MCF 10A (cell line): ENCODE measurements around the gene ZDHHC8. TPM values are rescaled to one million over a fixed set of nuclear protein-coding genes. Genes with fewer than 3 reads are reported as not detected.

Experiments used
- BruUV-seq: library from RNA; stranded (reverse); fragments of 400-500 nt; replicated peaks from 2 replicates; lab custom pipeline; 2021; lab: Mats Ljungman, UMichigan
- CTCF ChIA-PET: fragments of 300-600 bp; sonication (Branson Sonifier 250); formaldehyde crosslinking; extraction: SDS; loops from one replicate; lab custom pipeline; 2021; ENCODE audit warnings: antibody characterized with exemption, inconsistent platforms; lab: Yijun Ruan, JAX
- POLR2A ChIA-PET: fragments of 300-600, 350-650 bp; sonication (Branson Sonifier 250); formaldehyde crosslinking; extraction: SDS; loops from one replicate; lab custom pipeline; 2020; ENCODE audit warnings: antibody characterized with exemption, inconsistent platforms; lab: Yijun Ruan, JAX
- DNase-seq: peaks from one replicate; pipeline ENCODE4 v3.0.0-alpha.2; 2018; ENCODE audit not compliant: unreplicated experiment
- H3K27ac Mint-ChIP-seq: one replicate; pipeline ENCODE4 v1.8.0; 2022; ENCODE audit warnings: mild to moderate bottlenecking, low read depth, mixed read lengths; ENCODE audit not compliant: unreplicated experiment
- H3K27me3 Mint-ChIP-seq: one replicate; pipeline ENCODE4 v1.8.0; 2022; ENCODE audit warnings: mixed read lengths; ENCODE audit not compliant: insufficient read depth, unreplicated experiment
- H3K36me3 Mint-ChIP-seq: one replicate; pipeline ENCODE4 v1.8.0; 2022; ENCODE audit warnings: mild to moderate bottlenecking, moderate library complexity, mixed read lengths; ENCODE audit not compliant: insufficient read depth, unreplicated experiment
- H3K4me1 Mint-ChIP-seq: one replicate; pipeline ENCODE4 v1.8.0; 2022; ENCODE audit warnings: mixed read lengths; ENCODE audit not compliant: insufficient read depth, unreplicated experiment
- H3K4me3 Mint-ChIP-seq: one replicate; pipeline ENCODE4 v1.8.0; 2022; ENCODE audit warnings: mild to moderate bottlenecking, moderate library complexity, mixed read lengths; ENCODE audit not compliant: unreplicated experiment
- H3K9me3 Mint-ChIP-seq: one replicate; pipeline ENCODE4 v1.8.0; 2022; ENCODE audit warnings: mixed read lengths; ENCODE audit not compliant: unreplicated experiment
- CTCF ChIP-seq: fragments of 200-600 bp; IDR thresholded peaks from one replicate; pipeline ENCODE4 v1.8.0; 2022; ENCODE audit warnings: antibody characterized with exemption, mild to moderate bottlenecking; ENCODE audit not compliant: unreplicated experiment
- intact Hi-C: fragments of 100-400 bp; cut with micrococcal nuclease; formaldehyde crosslinking; loops from 2 replicates; pipeline ENCODE4 v1.14.1; 2022
- total RNA-seq: library from RNA; stranded (reverse); gene quantifications from 2 replicates; pipeline ENCODE4 v1.2.3, GENCODE V29; 2022

The ZDHHC8 gene
- total RNA-seq, 1 experiment from 2014 or later: 44.8 TPM

GRCh38 chr22:20087319-20088262, 44.0 kb upstream of the ZDHHC8 start:
- POLR2A ChIA-PET: interaction anchor here (0.6 kb wide), 1 partner anchor 1029 kb away, joined by 3 read pairs; no protein-coding TSS in a partner anchor
- no peak for DNase-seq
- Mint-ChIP-seq H3K4me3 (no peak overlapping the region), H3K4me1 (peaks cover 31% of the 10 kb centered on the region), H3K9me3 (no peaks in the 10 kb centered on the region), H3K36me3 (peaks cover 87% of the 10 kb centered on the region), H3K27me3 (no peaks in the 10 kb centered on the region), H3K27ac (no peak overlapping the region)
- TF ChIP-seq CTCF: no peak
- no TSS peak for BruUV-seq
- intact Hi-C loops: no loop called here
- CTCF ChIA-PET: interaction anchor here (1.1 to 1.3 kb wide), 2 partner anchors 14 to 20 kb away, joined by 3 to 4 read pairs; no protein-coding TSS in a partner anchor

- Mint-ChIP-seq H3K4me1 (peaks cover 25% of the 10 kb centered on the region), H3K27me3 (no peaks in the 10 kb centered on the region), H3K4me3 (no peak overlapping the region), H3K36me3 (peaks cover 87% of the 10 kb centered on the region), H3K27ac (no peak overlapping the region), H3K9me3 (no peaks in the 10 kb centered on the region)
- no TSS peak for BruUV-seq
- DNase-seq: no peak
- no peak for TF ChIP-seq CTCF
- POLR2A ChIA-PET: interaction anchor here (0.6 kb wide), 1 partner anchor 1030 kb away, joined by 3 read pairs; no protein-coding TSS in a partner anchor
- intact Hi-C loops: no loop called here
- CTCF ChIA-PET: interaction anchor here (1.3 kb wide), 1 partner anchor 19 kb away, joined by 4 read pairs; no protein-coding TSS in a partner anchor
Measured at GRCh38 chr22:20088263-20088648, 43.3 kb upstream of the ZDHHC8 start.

GRCh38 chr22:20089226-20089976, 42.2 kb upstream of the ZDHHC8 start:
- CTCF ChIA-PET: interaction anchor here (0.5 to 0.7 kb wide), 3 partner anchors 97 to 777 kb away, joined by 3 read pairs; no protein-coding TSS in a partner anchor
- Mint-ChIP-seq H3K9me3 (no peaks in the 10 kb centered on the region), H3K4me1 (peaks cover 14% of the 10 kb centered on the region), H3K36me3 (peaks cover 94% of the 10 kb centered on the region), H3K4me3 (no peak overlapping the region), H3K27ac (no peak overlapping the region), H3K27me3 (no peaks in the 10 kb centered on the region)
- TF ChIP-seq CTCF: no peak
- no TSS peak for BruUV-seq
- intact Hi-C loops: no loop called here
- no peak for DNase-seq
- POLR2A ChIA-PET: no interaction called here
